HG03175 (cell line): ENCODE results near the gene IL1R1.

Source experiments
- ATAC-seq: cut with Tn5 transposase; IDR thresholded peaks from one replicate; pipeline ENCODE4 v1.9.1; 2021; ENCODE audit warnings: mild to moderate bottlenecking, moderate library complexity; ENCODE audit not compliant: unreplicated experiment

Gene IL1R1

GRCh38 chr2:102197389-102198137, 55.0 kb downstream of the IL1R1 start:
- ATAC-seq, result no peak

GRCh38 chr2:102200539-102200938, 58.0 kb downstream of the IL1R1 start:
- no peak for ATAC-seq

GRCh38 chr2:102204638-102205037, 62.1 kb downstream of the IL1R1 start:
- no peak for ATAC-seq

GRCh38 chr2:102206666-102207341, 64.3 kb downstream of the IL1R1 start:
- no peak for ATAC-seq

GRCh38 chr2:102208774-102209173, 66.2 kb downstream of the IL1R1 start:
- ATAC-seq, result no peak

GRCh38 chr2:102209474-102209873, 66.9 kb downstream of the IL1R1 start:
- ATAC-seq, result no peak

- ATAC-seq, result no peak
These were observed 74.5 kb downstream of the IL1R1 start for GRCh38 chr2:102217032-102217431.

GRCh38 chr2:102224824-102225739, 82.5 kb downstream of the IL1R1 start:
- ATAC-seq, result no peak

- ATAC-seq, result no peak
These were observed 83.6 kb downstream of the IL1R1 start for GRCh38 chr2:102226171-102226570.

GRCh38 chr2:102226612-102227391, 84.3 kb downstream of the IL1R1 start:
- ATAC-seq, result no peak

- ATAC-seq, result no peak
These were observed 86.7 kb downstream of the IL1R1 start for GRCh38 chr2:102229141-102229769.
